ENCODE results near the gene NUDT22. TPM values are rescaled to one million over a fixed set of nuclear protein-coding genes. Genes with fewer than 3 reads are reported as not detected.

NUDT22 gene
- total RNA-seq, 2 experiments from 2014 or later = 102 to 103 TPM

DNA sequence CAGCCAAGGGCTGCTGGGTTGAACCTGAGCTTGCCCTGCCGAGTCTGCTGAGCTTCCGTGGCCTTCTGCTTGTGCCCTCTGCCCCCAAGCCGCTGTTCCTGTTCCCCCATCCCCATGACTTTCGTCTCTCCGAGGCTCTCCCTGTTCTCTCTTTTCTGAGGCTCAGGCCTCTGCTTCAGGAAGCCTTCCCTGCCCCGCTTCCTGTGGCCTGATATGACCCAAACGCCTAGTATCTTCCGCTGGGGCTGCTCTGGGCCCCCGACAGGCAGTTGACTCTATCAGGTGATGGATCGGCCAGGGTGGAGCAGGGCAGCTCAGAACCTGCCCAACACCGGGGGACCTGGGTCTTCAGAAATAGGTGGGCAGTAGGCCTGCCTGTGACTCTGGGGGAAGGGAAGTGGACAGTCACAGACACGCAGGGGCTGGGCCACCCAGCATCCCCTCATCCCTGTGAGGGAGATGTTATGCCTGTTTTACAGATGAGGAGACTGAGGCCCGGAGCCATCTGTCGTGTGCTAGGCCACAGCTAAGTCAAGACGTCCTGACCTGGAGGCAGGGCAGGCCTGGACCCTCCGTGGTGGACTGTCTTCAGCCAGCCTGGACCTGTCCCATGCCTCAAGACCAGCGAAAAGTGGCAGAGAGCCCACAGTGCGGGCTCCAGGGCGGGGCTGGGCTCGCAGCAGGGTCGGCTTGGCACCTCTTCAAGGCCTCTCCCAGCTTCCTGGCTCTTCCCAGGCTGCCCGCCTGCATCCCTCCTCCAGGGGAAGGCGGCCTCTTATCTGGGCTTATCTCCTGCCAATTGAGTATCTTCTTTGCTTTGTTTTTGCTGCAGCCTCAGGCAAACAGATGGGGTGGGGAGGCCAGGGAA lies 42.2 kb downstream of the NUDT22 start:
- POLR2A ChIA-PET = interaction anchor here (0.6 to 6.0 kb wide), 15 partner anchors 10 to 86 kb away, joined by 3 to 94 read pairs (median 13); partner anchors contain the start of genes BAD, ESRRA, FERMT3 and FKBP2
- no peaks in the 10 kb centered on the region for H3K9me3 Mint-ChIP-seq
- no peaks in the 10 kb centered on the region for H3K27me3 Mint-ChIP-seq
- ATAC-seq (ENCODE audit: low read depth) (no peak), DNase-seq (no peak)
- peaks cover 23% of the 10 kb centered on the region for H3K4me1 Mint-ChIP-seq
- peak overlapping the region; percentile 96 for H3K27ac Mint-ChIP-seq
- peaks cover 6% of the 10 kb centered on the region for H3K36me3 Mint-ChIP-seq
- H3K4me3 Mint-ChIP-seq = peak overlapping the region; percentile 96

DNA sequence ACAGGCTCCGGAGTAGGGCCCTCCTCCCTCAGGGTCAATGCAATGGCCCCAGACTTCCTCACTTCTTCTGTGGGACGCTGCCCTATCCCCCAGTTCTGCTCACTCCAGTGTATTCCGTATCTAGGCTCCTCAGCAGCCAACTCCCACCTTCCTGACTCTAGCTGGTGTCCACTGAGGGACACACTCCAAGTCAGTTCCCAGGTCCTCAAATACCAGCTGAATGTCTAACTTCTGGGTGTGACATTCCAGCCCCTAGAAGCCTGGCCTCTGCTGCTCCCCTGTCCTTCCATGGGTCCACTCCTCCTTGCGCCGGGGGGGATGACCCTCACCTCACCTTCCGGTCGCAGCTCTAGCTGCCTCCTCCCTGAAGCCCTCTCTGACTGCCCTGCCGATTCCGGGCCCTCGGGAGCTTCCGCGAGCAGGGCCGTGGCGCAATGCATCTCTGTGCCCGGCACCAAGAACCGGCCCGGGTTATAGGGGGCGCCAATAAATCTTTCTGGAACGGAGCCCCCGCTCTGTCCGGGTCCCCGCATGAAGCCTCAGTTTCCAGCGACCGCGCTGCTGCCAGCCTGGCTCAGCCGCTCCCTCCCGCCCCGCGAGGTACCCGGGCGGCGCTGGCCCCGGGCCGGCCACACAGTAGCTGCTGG lies 42.9 kb downstream of the NUDT22 start:
- Mint-ChIP-seq H3K4me3 (peak overlapping the region; percentile 96), H3K36me3 (peaks cover 6% of the 10 kb centered on the region), H3K9me3 (no peaks in the 10 kb centered on the region), H3K27ac (peak overlapping the region; percentile 96), H3K4me1 (peaks cover 23% of the 10 kb centered on the region), H3K27me3 (no peaks in the 10 kb centered on the region)
- POLR2A ChIA-PET = interaction anchor here (0.6 to 6.0 kb wide), 15 partner anchors 8 to 86 kb away, joined by 3 to 94 read pairs (median 13); partner anchors contain the start of genes BAD, ESRRA, FERMT3 and FKBP2
- ATAC-seq (ENCODE audit: low read depth) (peak; percentile 23), DNase-seq (peak; percentile 74)

DNA sequence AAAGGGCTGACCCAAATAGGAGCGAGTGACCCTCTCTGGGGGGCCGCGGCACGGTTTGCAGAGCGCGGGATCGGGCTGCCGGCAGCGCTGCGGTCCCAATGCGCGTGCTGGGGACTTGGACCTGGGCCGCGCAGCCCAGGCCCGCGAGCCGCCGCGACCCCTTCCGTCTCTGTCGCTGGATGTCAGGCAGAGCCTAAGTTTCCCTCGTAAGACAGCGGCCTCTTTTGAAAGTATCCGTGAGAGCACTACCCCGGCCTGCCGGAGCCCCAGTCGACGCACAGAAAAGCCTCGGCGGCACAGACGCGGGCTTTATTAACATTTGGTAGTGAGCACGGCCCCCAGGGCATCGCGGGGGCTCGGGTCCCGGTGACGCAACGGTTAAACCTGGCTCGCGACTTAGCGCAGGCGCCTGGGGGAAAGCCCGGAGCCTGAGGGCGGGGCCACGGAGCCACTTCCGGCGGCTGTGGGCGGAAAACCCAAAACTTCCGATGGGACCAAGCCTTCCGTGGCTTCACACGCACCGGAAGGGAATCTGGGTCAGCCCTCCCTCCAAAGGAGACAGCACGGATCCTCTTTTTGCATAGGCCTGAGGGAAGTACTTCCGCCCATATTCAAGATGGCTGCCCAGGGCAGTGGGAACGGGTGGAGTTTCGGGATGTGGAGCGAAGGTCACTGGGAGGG lies 43.6 kb downstream of the NUDT22 start:
- ATAC-seq (ENCODE audit: low read depth) = peak; percentile 69
- peak overlapping the region; percentile 96 for H3K4me3 Mint-ChIP-seq
- peak overlapping the region; percentile 96 for H3K27ac Mint-ChIP-seq
- no peaks in the 10 kb centered on the region for H3K27me3 Mint-ChIP-seq
- POLR2A ChIA-PET = interaction anchor here (1.0 to 6.0 kb wide), 16 partner anchors 9 to 83 kb away, joined by 3 to 94 read pairs (median 13); partner anchors contain the start of genes BAD, ESRRA, FERMT3 and FKBP2
- DNase-seq = peak; percentile 99
- no peaks in the 10 kb centered on the region for H3K9me3 Mint-ChIP-seq
- H3K4me1 Mint-ChIP-seq = peaks cover 23% of the 10 kb centered on the region
- H3K36me3 Mint-ChIP-seq = peaks cover 6% of the 10 kb centered on the region

DNA sequence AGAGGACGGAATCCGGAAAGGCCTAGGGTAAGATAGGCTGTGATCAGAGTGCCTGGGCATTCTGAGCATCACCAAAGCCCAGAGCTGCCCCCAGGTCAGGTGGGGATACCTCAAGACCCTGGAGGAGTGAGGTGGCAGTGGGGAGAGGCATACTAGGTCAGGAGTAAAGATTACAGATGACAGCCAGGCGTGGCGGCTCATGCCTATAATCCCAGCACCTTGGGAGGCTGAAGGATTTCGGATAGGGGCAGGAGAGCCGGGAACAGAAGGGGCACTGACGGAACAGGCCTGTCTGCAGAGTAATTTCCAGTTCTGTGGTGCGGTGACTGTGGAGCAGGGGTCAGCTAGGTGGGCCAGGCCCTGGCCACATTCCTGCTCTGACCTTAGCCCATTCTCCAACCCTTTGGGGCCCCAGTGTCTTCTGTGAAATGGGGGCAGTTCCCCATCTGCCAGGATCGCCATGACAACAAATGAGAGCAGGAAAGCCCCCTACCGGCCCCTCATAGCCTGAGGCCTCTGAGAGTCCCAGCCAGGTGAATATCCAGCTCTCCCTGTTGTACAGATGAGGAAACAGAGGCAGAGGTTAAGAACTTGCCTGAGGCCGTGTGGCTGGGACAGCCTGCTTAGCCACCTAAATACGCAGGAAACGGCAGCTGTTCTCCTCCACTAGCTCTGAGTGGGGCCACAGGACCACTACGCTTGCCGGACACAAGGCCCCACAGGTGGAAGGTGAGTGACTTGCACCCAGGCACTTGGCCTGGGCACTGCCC lies 49.1 kb downstream of the NUDT22 start:
- Mint-ChIP-seq H3K36me3 (peaks cover 4% of the 10 kb centered on the region), H3K4me3 (no peak overlapping the region), H3K27me3 (no peaks in the 10 kb centered on the region), H3K4me1 (peaks cover 8% of the 10 kb centered on the region), H3K27ac (no peak overlapping the region), H3K9me3 (no peaks in the 10 kb centered on the region)
- no peak for ATAC-seq (ENCODE audit: low read depth)
- POLR2A ChIA-PET = interaction anchor here (1.3 to 2.1 kb wide), 2 partner anchors 9 to 15 kb away, joined by 3 to 7 read pairs; partner anchors contain the start of gene BAD
- no peak for DNase-seq

DNA sequence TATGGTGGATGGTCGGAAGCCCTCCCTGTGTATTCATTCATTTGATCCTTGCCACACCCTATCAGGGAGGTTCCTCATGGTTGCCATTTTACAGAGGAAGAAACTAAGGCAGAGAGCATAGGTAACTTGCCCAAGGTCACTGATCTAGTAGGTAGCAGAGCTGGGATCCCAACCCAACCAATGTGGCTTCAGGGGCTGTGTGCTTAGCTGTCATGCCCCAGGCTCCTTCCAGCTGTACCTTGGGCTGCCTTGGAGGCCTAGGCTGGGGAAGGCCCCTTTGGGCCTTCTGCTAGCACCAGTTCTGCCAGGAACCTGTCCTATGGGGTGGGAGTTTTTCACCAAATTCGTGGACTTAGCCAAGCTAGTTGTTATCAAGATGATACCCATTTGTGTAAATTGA lies 49.8 kb downstream of the NUDT22 start:
- POLR2A ChIA-PET = interaction anchor here (1.3 to 2.1 kb wide), 2 partner anchors 9 to 15 kb away, joined by 3 to 7 read pairs; partner anchors contain the start of gene BAD
- Mint-ChIP-seq H3K27me3 (no peaks in the 10 kb centered on the region), H3K27ac (no peak overlapping the region), H3K9me3 (no peaks in the 10 kb centered on the region), H3K4me1 (peaks cover 4% of the 10 kb centered on the region), H3K36me3 (peaks cover 4% of the 10 kb centered on the region), H3K4me3 (no peak overlapping the region)
- DNase-seq (no peak), ATAC-seq (ENCODE audit: low read depth) (no peak)

DNA sequence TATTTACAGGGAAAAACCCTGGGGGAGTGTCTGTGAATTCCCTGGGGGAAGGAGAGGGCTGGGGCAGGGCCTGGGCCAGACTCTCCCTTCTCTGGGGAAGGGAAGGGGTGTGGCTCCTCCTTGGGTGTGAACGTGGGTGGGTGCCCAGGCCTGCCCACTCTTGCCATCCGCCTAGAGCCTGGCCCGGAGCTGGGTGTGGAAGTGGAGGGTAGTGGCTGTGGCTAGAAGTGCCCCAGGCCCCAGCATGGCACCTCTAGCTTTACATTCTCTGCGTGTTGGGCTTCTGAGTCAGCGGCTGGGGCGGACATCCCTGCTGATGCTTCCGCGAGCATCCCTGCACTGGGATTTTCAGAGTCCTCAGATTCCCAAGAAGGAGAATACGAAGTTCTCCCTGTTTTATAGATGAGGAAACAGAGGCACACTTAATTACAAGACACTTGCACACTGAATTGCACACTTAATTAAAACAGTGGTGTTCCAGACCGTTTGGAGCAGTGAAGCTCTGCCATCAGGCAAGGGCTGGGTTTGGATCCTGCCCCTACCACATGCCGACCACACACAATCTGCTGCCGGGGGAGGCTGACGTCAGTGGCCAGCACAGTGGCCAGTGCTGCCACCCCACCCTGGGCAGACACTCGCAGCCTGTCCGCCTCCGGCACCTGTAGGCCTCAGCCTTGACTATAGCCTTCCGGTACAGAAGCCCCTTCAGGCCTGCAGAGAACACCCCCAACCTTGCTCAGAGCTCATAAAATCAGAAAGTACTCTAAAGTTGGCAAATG lies 50.8 kb downstream of the NUDT22 start:
- Mint-ChIP-seq H3K4me1 (peaks cover 2% of the 10 kb centered on the region), H3K27ac (no peak overlapping the region), H3K36me3 (peaks cover 7% of the 10 kb centered on the region), H3K27me3 (no peaks in the 10 kb centered on the region), H3K9me3 (no peaks in the 10 kb centered on the region), H3K4me3 (no peak overlapping the region)
- ATAC-seq (ENCODE audit: low read depth) = no peak
- no peak for DNase-seq
- POLR2A ChIA-PET = interaction anchor here (1.3 to 2.1 kb wide), 3 partner anchors 8 to 28 kb away, joined by 3 to 7 read pairs (median 4); partner anchors contain the start of gene BAD

DNA sequence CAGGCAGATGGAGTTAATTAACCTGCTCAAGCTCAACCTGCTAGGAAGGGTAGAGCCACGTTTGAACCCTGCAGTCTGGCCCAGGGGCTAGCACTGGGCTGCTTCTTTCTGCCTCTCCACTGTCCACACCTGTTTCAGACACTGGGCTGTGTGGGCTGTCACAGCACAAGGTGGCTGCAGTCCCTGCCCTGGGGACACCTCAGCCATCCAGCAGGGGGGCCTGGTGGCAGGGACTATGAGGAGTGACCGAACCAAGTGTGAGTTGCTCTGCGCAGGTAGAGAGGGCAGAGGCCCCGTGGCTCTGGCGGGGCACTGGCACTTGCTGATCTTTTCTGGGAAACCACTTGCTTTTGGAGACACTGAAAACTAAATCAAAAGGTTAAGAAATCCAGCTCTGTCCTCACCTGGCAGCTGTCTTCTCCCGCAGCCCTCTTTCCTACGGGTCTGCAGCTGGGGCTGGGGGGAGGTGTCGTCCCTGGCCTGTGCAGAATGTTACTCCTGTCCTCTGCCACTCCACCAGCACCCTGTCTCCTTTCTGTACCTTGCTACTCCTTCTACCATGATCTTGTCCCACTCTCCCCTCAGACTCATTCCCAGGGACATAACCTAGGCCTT lies 52.6 kb downstream of the NUDT22 start:
- DNase-seq (no peak), ATAC-seq (ENCODE audit: low read depth) (no peak)
- POLR2A ChIA-PET = interaction anchor here (0.9 to 1.3 kb wide), 3 partner anchors 9 to 26 kb away, joined by 3 to 4 read pairs (median 3); no protein-coding TSS in a partner anchor
- Mint-ChIP-seq H3K9me3 (no peaks in the 10 kb centered on the region), H3K4me1 (peaks cover 3% of the 10 kb centered on the region), H3K4me3 (no peak overlapping the region), H3K36me3 (peaks cover 13% of the 10 kb centered on the region), H3K27ac (no peak overlapping the region), H3K27me3 (no peaks in the 10 kb centered on the region)

Other genes starting within 250 kb of the NUDT22 start
- 10 to 100 TPM; 86.0 to 87.0 TPM for gene OTUB1, start 239.8 kb upstream of the NUDT22 start, total RNA-seq
- gene FLRT1, start 190.3 kb upstream of the NUDT22 start, total RNA-seq = not detected
- 10 to 100 TPM; 13.5 to 16.1 TPM for gene MACROD1, start 60.2 kb upstream of the NUDT22 start, total RNA-seq
- 100 to 1,000 TPM; 218 to 219 TPM for gene STIP1, start 40.1 kb upstream of the NUDT22 start, total RNA-seq
- gene FERMT3, start 19.6 kb upstream of the NUDT22 start, total RNA-seq = 100 to 1,000 TPM; 219 to 231 TPM
- gene TRPT1, start 88 bp upstream of the NUDT22 start, total RNA-seq = 10 to 100 TPM; 45.0 to 47.8 TPM
- gene DNAJC4, start 4.3 kb downstream of the NUDT22 start, total RNA-seq = 10 to 100 TPM; 59.6 to 60.3 TPM
- 10 to 100 TPM; 93.4 to 98.8 TPM for gene VEGFB, start 8.3 kb downstream of the NUDT22 start, total RNA-seq
- 10 to 100 TPM; 27.7 to 28.1 TPM for gene FKBP2, start 14.8 kb downstream of the NUDT22 start, total RNA-seq
- gene PPP1R14B, start 20.7 kb downstream of the NUDT22 start, total RNA-seq = 100 to 1,000 TPM; 122 to 124 TPM
- 10 to 100 TPM; 18.6 to 18.9 TPM for gene PLCB3, start 25.3 kb downstream of the NUDT22 start, total RNA-seq
- gene BAD, start 58.4 kb downstream of the NUDT22 start, total RNA-seq = 10 to 100 TPM; 32.9 to 35.8 TPM
- gene GPR137, start 59.6 kb downstream of the NUDT22 start, total RNA-seq = 10 to 100 TPM; 31.3 to 32.7 TPM
- not detected for gene KCNK4, start 65.0 kb downstream of the NUDT22 start, total RNA-seq
- gene CATSPERZ, start 74.1 kb downstream of the NUDT22 start, total RNA-seq = not detected
- 10 to 100 TPM; 33.9 to 35.1 TPM for gene ESRRA, start 79.2 kb downstream of the NUDT22 start, total RNA-seq
- 100 to 1,000 TPM; 140 to 151 TPM for gene TRMT112, start 91.3 kb downstream of the NUDT22 start, total RNA-seq
- gene PRDX5, start 91.8 kb downstream of the NUDT22 start, total RNA-seq = 10 to 100 TPM; 85.1 to 91.2 TPM
- 100 to 1,000 TPM; 132 to 142 TPM for gene CCDC88B, start 113.9 kb downstream of the NUDT22 start, total RNA-seq
- gene RPS6KA4, start 132.9 kb downstream of the NUDT22 start, total RNA-seq = 10 to 100 TPM; 32.4 to 33.9 TPM

Data from activated naive CD8-positive, alpha-beta T cell treated with anti-CD3 and anti-CD28 coated beads, Interleukin-2, amount 10 ng/mL, durations not matched to agents 7 days and 5 days (primary cell).